Mammary epithelial cell (primary cell): Measurements from ENCODE around the gene HEXA.

ENCODE experiments used
- CTCF ChIP-seq, 2 donors: IDR thresholded peaks in 1 of 2; conservative IDR thresholded peaks in 1 of 2; 2 replicates each; pipeline ENCODE4 v1.5.1; 2011 to 2012; ENCODE audit warnings: inconsistent platforms in 2 of 2, low read length in 2 of 2, mild to moderate bottlenecking in 2 of 2, control low read depth in 1 of 2, low read depth in 1 of 2; ENCODE audit not compliant: insufficient read depth in 1 of 2; ENCODE audit errors: extremely low read depth in 1 of 2
- EZH2 ChIP-seq: IDR thresholded peaks from 2 replicates; pipeline ENCODE4 v1.6.1; 2012; ENCODE audit warnings: low read length, inconsistent platforms, borderline replicate concordance

GRCh38 chr15:72423256-72423655 is 47.4 kb upstream of the HEXA start:
- TF ChIP-seq CTCF (conservative IDR thresholded peaks at IDR 0.05 in 1 of 2, IDR thresholded peaks at IDR 0.05 in 1 of 2; ENCODE audit: extremely low read depth in 1 of 2, insufficient read depth in 1 of 2, low read depth in 1 of 2, low read length in 2 of 2) (no peak), EZH2 (no peak)
